Calu3 (cell line): ENCODE results near the gene CCDC180. TPM values are rescaled to one million over a fixed set of nuclear protein-coding genes. Genes with fewer than 3 reads are reported as not detected.
"Not testable (repeated sequence)": the region's sequence is repeated elsewhere in the genome, so short reads cannot be mapped to it uniquely, and the experiment has no call there.

ENCODE experiments used
- BruUV-seq: library from RNA; stranded (reverse); fragments of 400-500 nt; replicated peaks from 2 replicates; lab custom pipeline; 2021; lab: Mats Ljungman, UMichigan
- CTCF ChIA-PET: fragments of 300-600 bp; sonication (Branson Sonifier 250); formaldehyde crosslinking; loops from one replicate; lab custom pipeline; 2022; ENCODE audit warnings: antibody characterized with exemption; lab: Charles Lee
- DNase-seq: peaks from one replicate; pipeline ENCODE4 v3.0.0; 2022
- H3K27ac Mint-ChIP-seq: one replicate; pipeline ENCODE4 v1.8.0; 2022; ENCODE audit warnings: mixed read lengths; ENCODE audit not compliant: unreplicated experiment
- H3K27me3 Mint-ChIP-seq: one replicate; pipeline ENCODE4 v1.8.0; 2022; ENCODE audit warnings: mixed read lengths; ENCODE audit not compliant: unreplicated experiment
- H3K36me3 Mint-ChIP-seq: one replicate; pipeline ENCODE4 v1.8.0; 2022; ENCODE audit warnings: mild to moderate bottlenecking, moderate library complexity, mixed read lengths; ENCODE audit not compliant: insufficient read depth, unreplicated experiment
- H3K4me1 Mint-ChIP-seq: one replicate; pipeline ENCODE4 v1.8.0; 2022; ENCODE audit warnings: mild to moderate bottlenecking, low read depth, mixed read lengths; ENCODE audit not compliant: unreplicated experiment
- H3K4me3 Mint-ChIP-seq: one replicate; pipeline ENCODE4 v1.8.0; 2022; ENCODE audit warnings: mild to moderate bottlenecking, low read depth, moderate library complexity, mixed read lengths; ENCODE audit not compliant: unreplicated experiment
- H3K9me3 Mint-ChIP-seq: one replicate; pipeline ENCODE4 v1.8.0; 2022; ENCODE audit warnings: low read depth, mixed read lengths; ENCODE audit not compliant: unreplicated experiment
- intact Hi-C: fragments of 100-400 bp; cut with micrococcal nuclease; formaldehyde crosslinking; loops from one replicate; pipeline ENCODE4 v1.10.0; 2022; ENCODE audit not compliant: unreplicated experiment
- total RNA-seq: library from RNA; stranded (reverse); gene quantifications from 2 replicates; pipeline ENCODE4 v1.2.3, GENCODE V29; 2022
- TF ChIP-seq, protein P1 (sequence below): fragments of 200-600 bp; IDR thresholded peaks from one replicate; pipeline ENCODE4 v1.8.0; 2022; ENCODE audit warnings: antibody characterized with exemption; ENCODE audit not compliant: unreplicated experiment

CCDC180 gene
- total RNA-seq, 1 experiment from 2014 or later = 3.0 TPM

GRCh38 chr9:97327562-97327961 lies 20.1 kb downstream of the CCDC180 start:
- no peak overlapping the region for H3K27ac Mint-ChIP-seq
- TF ChIP-seq, protein P1, sequence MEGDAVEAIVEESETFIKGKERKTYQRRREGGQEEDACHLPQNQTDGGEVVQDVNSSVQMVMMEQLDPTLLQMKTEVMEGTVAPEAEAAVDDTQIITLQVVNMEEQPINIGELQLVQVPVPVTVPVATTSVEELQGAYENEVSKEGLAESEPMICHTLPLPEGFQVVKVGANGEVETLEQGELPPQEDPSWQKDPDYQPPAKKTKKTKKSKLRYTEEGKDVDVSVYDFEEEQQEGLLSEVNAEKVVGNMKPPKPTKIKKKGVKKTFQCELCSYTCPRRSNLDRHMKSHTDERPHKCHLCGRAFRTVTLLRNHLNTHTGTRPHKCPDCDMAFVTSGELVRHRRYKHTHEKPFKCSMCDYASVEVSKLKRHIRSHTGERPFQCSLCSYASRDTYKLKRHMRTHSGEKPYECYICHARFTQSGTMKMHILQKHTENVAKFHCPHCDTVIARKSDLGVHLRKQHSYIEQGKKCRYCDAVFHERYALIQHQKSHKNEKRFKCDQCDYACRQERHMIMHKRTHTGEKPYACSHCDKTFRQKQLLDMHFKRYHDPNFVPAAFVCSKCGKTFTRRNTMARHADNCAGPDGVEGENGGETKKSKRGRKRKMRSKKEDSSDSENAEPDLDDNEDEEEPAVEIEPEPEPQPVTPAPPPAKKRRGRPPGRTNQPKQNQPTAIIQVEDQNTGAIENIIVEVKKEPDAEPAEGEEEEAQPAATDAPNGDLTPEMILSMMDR = no peak
- no peaks in the 10 kb centered on the region for H3K27me3 Mint-ChIP-seq
- no TSS peak for BruUV-seq
- H3K36me3 Mint-ChIP-seq = no peaks in the 10 kb centered on the region
- peaks cover 2% of the 10 kb centered on the region for H3K9me3 Mint-ChIP-seq
- H3K4me3 Mint-ChIP-seq = no peak overlapping the region
- intact Hi-C loops = no loop called here
- DNase-seq = no peak
- no peaks in the 10 kb centered on the region for H3K4me1 Mint-ChIP-seq
- CTCF ChIA-PET = no interaction called here

DNA sequence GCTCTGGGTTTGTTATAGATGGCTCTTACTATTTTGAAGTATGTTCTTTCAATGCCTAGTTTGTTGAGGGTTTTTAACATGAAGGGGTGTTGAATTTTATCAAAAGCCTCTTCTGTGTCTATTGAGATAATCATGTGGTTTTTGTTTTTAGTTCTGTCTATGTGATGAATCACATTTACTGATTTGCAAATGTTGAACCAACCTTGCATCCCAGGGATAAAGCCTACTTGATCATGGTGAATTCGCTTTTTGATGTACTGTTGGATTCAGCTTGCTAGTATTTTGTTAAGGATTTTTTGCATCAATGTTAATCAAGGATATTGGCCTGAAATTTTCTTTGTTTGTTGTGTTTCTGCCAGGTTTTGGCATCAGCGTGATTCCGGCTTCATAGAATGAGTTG lies 25.5 kb downstream of the CCDC180 start:
- TF ChIP-seq, protein P1 = no peak
- no peak overlapping the region for H3K4me3 Mint-ChIP-seq
- H3K27ac Mint-ChIP-seq = no peak overlapping the region
- H3K27me3 Mint-ChIP-seq = peaks cover 5% of the 10 kb centered on the region
- DNase-seq = no peak
- intact Hi-C loops = no loop called here
- H3K9me3 Mint-ChIP-seq = peaks cover 4% of the 10 kb centered on the region
- H3K36me3 Mint-ChIP-seq = no peaks in the 10 kb centered on the region
- BruUV-seq = no TSS peak
- H3K4me1 Mint-ChIP-seq = no peaks in the 10 kb centered on the region
- CTCF ChIA-PET = no interaction called here

GRCh38 chr9:97335622-97336021 lies 28.2 kb downstream of the CCDC180 start:
- H3K9me3 Mint-ChIP-seq, intact Hi-C loops, CTCF ChIA-PET, H3K36me3 Mint-ChIP-seq, DNase-seq, H3K27ac Mint-ChIP-seq, H3K4me3 Mint-ChIP-seq, BruUV-seq, H3K4me1 Mint-ChIP-seq: not testable (repeated sequence)
- H3K27me3 Mint-ChIP-seq = peaks cover 10% of the 10 kb centered on the region

DNA sequence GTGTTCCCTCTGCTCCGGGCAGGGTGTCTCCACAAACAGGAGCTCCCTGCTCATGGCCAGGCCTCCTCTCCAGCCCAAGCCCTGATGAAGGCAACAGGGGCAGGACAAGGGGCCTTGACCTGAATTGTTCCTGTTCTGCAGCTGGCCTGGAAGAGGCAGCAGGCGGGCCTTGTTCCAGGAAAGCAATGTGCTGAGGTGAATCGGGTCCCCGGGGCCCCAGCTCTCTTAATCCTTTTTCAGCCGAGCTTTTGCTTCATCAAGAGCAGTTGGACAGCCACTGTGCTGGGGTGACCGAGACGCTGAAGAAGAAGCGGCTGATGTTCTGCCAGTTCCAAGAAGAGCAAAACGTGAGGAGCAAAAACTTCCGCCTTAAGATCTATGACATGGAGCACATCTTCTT lies 41.4 kb downstream of the CCDC180 start:
- Mint-ChIP-seq H3K4me1 (no peaks in the 10 kb centered on the region), H3K27ac (no peak overlapping the region), H3K9me3 (no peaks in the 10 kb centered on the region), H3K36me3 (no peaks in the 10 kb centered on the region), H3K4me3 (no peak overlapping the region), H3K27me3 (no peaks in the 10 kb centered on the region)
- BruUV-seq = no TSS peak
- TF ChIP-seq, protein P1 = no peak
- CTCF ChIA-PET = no interaction called here
- intact Hi-C loops = no loop called here
- DNase-seq = no peak

DNA sequence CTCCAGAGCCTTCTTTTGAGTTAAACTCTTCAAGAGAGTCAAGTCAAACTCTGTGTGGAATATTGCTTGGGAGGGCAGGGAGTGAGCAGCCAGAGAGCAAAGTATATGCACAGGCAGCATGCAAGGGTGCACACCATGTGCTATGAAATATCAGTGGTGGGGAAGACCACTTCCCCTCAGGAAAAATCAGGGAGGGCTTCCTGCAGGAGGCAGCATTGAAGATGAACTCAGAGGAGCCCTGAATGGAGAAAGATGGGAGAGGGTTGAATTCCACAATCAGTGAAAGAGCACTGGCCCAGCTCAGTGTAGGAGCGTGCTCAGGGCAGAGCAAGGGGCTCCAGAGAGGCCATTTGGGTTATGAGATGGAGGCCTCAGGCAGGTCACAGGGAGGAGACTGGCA lies 41.9 kb downstream of the CCDC180 start:
- no peaks in the 10 kb centered on the region for H3K9me3 Mint-ChIP-seq
- no peaks in the 10 kb centered on the region for H3K36me3 Mint-ChIP-seq
- BruUV-seq = no TSS peak
- no peak overlapping the region for H3K27ac Mint-ChIP-seq
- TF ChIP-seq, protein P1 = no peak
- H3K4me1 Mint-ChIP-seq = no peaks in the 10 kb centered on the region
- DNase-seq = no peak
- no peak overlapping the region for H3K4me3 Mint-ChIP-seq
- no peaks in the 10 kb centered on the region for H3K27me3 Mint-ChIP-seq
- intact Hi-C loops = no loop called here
- CTCF ChIA-PET = no interaction called here
